ENCODE results near the gene DDX27.

Gene DDX27

DNA sequence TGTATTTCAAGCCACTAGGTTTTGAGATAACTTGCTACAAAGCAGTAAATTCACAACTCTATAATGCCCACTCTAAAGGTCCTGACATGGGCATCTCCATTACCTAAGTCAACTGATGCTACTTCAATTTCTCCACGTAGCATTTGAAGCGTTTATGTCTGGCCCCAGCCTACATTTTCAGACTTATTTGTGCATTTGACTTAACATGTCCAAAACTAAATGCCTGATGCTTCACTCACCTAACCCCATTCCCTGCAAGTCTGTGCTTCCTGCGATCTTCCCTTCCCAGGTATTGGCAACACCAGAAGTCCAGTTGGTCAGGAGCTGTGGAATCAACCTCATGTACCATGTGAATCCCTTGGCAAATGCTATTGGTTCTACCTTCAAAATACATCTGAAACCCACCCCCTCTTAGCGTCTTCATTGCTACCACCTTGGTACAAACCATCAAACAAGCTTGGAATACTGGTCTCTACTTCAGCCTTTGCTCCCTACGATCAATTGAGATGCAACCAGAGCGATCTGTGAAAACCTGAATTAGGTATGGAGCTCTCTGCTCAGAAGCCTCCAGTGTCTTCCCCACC lies 71.5 kb downstream of the DDX27 start:
- no peak for DNase-seq

DNA sequence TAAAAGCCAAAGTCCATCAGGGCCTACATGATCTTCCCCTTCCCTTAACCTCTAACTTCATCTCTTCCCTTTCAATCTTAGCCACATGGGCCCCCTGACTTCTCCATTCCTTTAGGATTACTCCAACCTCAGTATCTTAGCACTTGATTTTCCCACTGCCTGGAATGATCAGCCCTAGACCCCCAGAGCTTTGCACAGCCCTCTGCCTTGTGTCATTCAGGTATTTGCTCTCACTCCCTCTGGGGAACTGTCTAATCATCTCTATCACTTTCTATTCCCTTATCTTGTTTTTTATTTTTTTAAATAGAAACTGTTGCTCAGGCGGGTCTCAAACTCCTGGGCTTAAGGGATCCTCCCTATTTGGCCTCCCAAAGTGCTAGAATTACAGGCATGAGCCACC lies 72.0 kb downstream of the DDX27 start:
- no peak for DNase-seq

DNA sequence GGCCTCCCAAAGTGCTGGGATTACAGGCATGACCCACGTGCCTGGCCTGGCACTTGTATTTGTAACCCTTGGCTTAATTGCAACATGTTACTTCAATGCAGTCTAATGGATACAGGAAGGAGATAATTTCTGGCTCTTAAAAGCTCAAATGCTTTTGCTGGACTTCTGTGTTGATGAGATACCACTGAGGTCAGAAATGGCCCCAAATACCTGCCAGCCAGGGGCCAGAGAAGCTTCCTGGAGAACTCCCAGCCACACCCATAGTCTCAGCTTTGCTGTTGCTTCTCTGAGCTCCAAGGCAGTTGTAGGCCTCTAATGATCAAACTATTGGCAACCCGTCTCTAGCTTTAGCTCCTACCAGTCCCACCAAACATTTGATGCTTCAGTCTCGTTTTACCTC lies 72.8 kb downstream of the DDX27 start:
- no peak for DNase-seq

DNA sequence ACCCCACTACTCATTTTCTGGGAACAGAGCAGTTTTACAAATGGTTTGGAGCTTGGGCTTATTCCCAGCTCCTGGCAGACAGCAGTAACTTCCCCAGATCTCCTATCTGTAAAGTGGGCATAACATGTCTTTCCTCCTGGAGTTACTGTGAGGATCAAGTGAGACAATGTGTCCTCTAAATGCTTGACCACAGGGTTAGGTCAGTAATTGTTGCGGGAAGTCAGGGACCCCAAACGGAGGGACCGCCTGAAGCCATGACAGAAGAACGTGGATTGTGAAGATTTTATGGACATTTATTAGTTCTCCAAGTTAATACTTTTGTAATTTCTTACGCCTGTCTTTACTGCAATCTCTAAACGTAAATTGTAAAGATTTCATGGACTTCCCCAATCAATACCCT lies 73.9 kb downstream of the DDX27 start:
- no peak for DNase-seq

All from fibroblast of skin of scalp (primary cell).